Thoracic aorta (tissue), 2 donors: Measurements from ENCODE around the gene PAGR1. TPM values are rescaled to one million over a fixed set of nuclear protein-coding genes. Genes with fewer than 3 reads are reported as not detected.

Source experiments
- ATAC-seq: fragments of 150-250 bp; one replicate; pipeline ENCODE4 v1.8.0; 2017; ENCODE audit warnings: low read depth; ENCODE audit not compliant: insufficient number of reproducible peaks, low FRiP score
- DNase-seq: peaks from one replicate; pipeline ENCODE4 v3.0.0-alpha.2; 2020; ENCODE audit warnings: low spot score
- H3K27ac ChIP-seq, 2 donors: fragments of 200-600 bp; sonication (generic); 1 replicate in 1 of 2; 2 replicates in 1 of 2; pipeline ENCODE4 v1.5.1; 2016; ENCODE audit warnings: mild to moderate bottlenecking in 2 of 2, moderate library complexity in 2 of 2
- H3K27me3 ChIP-seq: fragments of 200-600 bp; sonication (generic); replicated peaks from 2 replicates; pipeline ENCODE4 v1.6.0; 2016; ENCODE audit warnings: mild to moderate bottlenecking; ENCODE audit not compliant: insufficient read depth
- H3K36me3 ChIP-seq: fragments of 200-600 bp; sonication (generic); one replicate; pipeline ENCODE4 v1.5.1; 2016
- H3K4me1 ChIP-seq, 2 donors: fragments of 200-600 bp; sonication (generic); 1 replicate in 1 of 2; 2 replicates in 1 of 2; pipeline versions ENCODE4 v1.5.1 to v1.6.0; 2016; ENCODE audit warnings: low read depth in 2 of 2, mild to moderate bottlenecking in 1 of 2; ENCODE audit not compliant: control insufficient read depth in 1 of 2
- H3K4me3 ChIP-seq: fragments of 200-600 bp; sonication (generic); 2 replicates; pipeline ENCODE4 v1.5.1; 2016; ENCODE audit warnings: mild to moderate bottlenecking
- H3K9me3 ChIP-seq: fragments of 200-600 bp; sonication (generic); 2 replicates; pipeline ENCODE4 v1.5.1; 2016
- total RNA-seq, 2 donors: library from RNA; depleted of rRNA; stranded (reverse); fragments of >200 nt; gene quantifications; one replicate each; pipeline versions ENCODE4 v1.1.0 to v1.2.3, GENCODE V29; 2016
- TF ChIP-seq, protein P1 (sequence below): fragments of 200-600 bp; sonication (generic); IDR thresholded peaks from one replicate; pipeline ENCODE4 v1.5.1; 2019; ENCODE audit warnings: antibody characterized with exemption

Gene PAGR1
- total RNA-seq, 2 donors from 2014 or later = 40.8 to 45.2 TPM

GRCh38 chr16:29816694-29817441, 916 bp downstream of the PAGR1 start:
- Histone ChIP-seq H3K9me3 (no peaks in the 10 kb centered on the region), H3K4me1 (peaks cover 40 to 71% of the 10 kb centered on the region in 2 donors), H3K36me3 (no peaks in the 10 kb centered on the region), H3K4me3 (peak overlapping the region; percentile 95), H3K27ac (peak overlapping the region; percentile 92 to 96), H3K27me3 (no peaks in the 10 kb centered on the region)
- ATAC-seq = no peak
- TF ChIP-seq, protein P1, sequence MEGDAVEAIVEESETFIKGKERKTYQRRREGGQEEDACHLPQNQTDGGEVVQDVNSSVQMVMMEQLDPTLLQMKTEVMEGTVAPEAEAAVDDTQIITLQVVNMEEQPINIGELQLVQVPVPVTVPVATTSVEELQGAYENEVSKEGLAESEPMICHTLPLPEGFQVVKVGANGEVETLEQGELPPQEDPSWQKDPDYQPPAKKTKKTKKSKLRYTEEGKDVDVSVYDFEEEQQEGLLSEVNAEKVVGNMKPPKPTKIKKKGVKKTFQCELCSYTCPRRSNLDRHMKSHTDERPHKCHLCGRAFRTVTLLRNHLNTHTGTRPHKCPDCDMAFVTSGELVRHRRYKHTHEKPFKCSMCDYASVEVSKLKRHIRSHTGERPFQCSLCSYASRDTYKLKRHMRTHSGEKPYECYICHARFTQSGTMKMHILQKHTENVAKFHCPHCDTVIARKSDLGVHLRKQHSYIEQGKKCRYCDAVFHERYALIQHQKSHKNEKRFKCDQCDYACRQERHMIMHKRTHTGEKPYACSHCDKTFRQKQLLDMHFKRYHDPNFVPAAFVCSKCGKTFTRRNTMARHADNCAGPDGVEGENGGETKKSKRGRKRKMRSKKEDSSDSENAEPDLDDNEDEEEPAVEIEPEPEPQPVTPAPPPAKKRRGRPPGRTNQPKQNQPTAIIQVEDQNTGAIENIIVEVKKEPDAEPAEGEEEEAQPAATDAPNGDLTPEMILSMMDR = no peak
- DNase-seq = no peak

DNA sequence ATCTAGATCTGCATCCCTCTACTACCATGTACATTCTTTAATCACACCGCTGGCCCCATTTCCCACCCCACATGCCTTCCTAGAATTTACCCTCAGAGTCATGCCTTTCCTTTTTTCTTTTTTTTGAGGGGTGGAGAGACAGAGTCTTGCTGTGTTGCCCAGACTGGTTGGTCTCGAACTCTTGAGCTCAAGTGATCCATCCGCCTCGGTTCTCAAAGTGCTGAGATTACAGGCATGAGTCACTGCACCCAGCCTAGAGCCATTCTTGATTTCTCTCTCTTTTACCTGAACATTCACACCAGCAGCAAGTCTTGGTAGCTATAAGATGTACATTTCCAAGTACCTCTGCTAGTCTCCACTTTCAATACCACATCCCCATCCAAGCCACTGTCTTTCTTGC, 2.1 kb downstream of the PAGR1 start:
- no peak for ATAC-seq
- DNase-seq = no peak
- Histone ChIP-seq H3K4me1 (peaks cover 42 to 74% of the 10 kb centered on the region in 2 donors), H3K27ac (no peak overlapping the region), H3K4me3 (no peak overlapping the region), H3K9me3 (no peaks in the 10 kb centered on the region), H3K36me3 (no peaks in the 10 kb centered on the region), H3K27me3 (no peaks in the 10 kb centered on the region)
- TF ChIP-seq, protein P1 = no peak

DNA sequence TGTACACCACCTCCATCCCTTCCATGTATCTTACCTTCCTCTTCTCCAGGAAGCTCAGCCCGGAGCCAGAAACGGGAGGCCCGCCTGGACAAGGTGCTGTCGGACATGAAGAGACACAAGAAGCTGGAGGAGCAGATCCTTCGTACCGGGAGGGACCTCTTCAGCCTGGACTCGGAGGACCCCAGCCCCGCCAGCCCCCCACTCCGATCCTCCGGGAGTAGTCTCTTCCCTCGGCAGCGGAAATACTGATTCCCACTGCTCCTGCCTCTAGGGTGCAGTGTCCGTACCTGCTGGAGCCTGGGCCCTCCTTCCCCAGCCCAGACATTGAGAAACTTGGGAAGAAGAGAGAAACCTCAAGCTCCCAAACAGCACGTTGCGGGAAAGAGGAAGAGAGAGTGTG, 3.6 kb downstream of the PAGR1 start:
- H3K27ac ChIP-seq = peak overlapping the region; percentile 88 to 95
- H3K9me3 ChIP-seq = no peaks in the 10 kb centered on the region
- ATAC-seq (no peak), DNase-seq (no peak)
- H3K4me1 ChIP-seq = peaks cover 46 to 74% of the 10 kb centered on the region in 2 donors
- no peaks in the 10 kb centered on the region for H3K27me3 ChIP-seq
- H3K36me3 ChIP-seq = no peaks in the 10 kb centered on the region
- H3K4me3 ChIP-seq = no peak overlapping the region
- TF ChIP-seq, protein P1 = no peak

- H3K4me1 ChIP-seq = peaks cover 46 to 74% of the 10 kb centered on the region in 2 donors
- no peak for DNase-seq
- no peaks in the 10 kb centered on the region for H3K36me3 ChIP-seq
- H3K9me3 ChIP-seq = no peaks in the 10 kb centered on the region
- ATAC-seq = no peak
- TF ChIP-seq, protein P1 = no peak
- no peaks in the 10 kb centered on the region for H3K27me3 ChIP-seq
- H3K27ac ChIP-seq = peak within 1 kb of the TSS; percentile 88 to 95
- peak within 1 kb of the TSS; percentile 97 for H3K4me3 ChIP-seq
Observed at GRCh38 chr16:29820271-29820701, 4.3 kb downstream of the PAGR1 start, which contains the start of gene MVP. TSS of gene MVP (plus strand) at chr16:29820462. CDS start at chr16:29830550, 10,088 bp downstream.

GRCh38 chr16:29820730-29821642, 5.0 kb downstream of the PAGR1 start:
- Histone ChIP-seq H3K36me3 (no peaks in the 10 kb centered on the region), H3K27me3 (no peaks in the 10 kb centered on the region), H3K4me1 (peaks cover 53 to 79% of the 10 kb centered on the region in 2 donors), H3K9me3 (no peaks in the 10 kb centered on the region), H3K4me3 (peak overlapping the region; percentile 97), H3K27ac (peak overlapping the region; percentile 88 to 95)
- TF ChIP-seq, protein P1 = no peak
- no peak for ATAC-seq
- no peak for DNase-seq
